GM19468 (cell line): ENCODE data around the gene CDH4.

Source experiments
- ATAC-seq: cut with Tn5 transposase; IDR thresholded peaks from one replicate; pipeline ENCODE4 v1.9.1; 2021; ENCODE audit warnings: mild to moderate bottlenecking, moderate library complexity, moderate number of reproducible peaks; ENCODE audit not compliant: unreplicated experiment; ENCODE audit errors: extremely low read depth

Gene CDH4

GRCh38 chr20:61989741-61990140, 737.7 kb downstream of the CDH4 start:
- no peak for ATAC-seq
